Medulla oblongata (tissue), 1 donor: Measurements from ENCODE around the gene GPR35.

ENCODE experiments used
- DNase-seq: peaks from one replicate; pipeline ENCODE4 v3.0.0-alpha.2; 2015; ENCODE audit errors: extremely low spot score

Gene GPR35

GRCh38 chr2:240589375-240589774 lies 35.9 kb upstream of the GPR35 start:
- DNase-seq = no peak

- DNase-seq = no peak
Measured at GRCh38 chr2:240589850-240590525, 35.3 kb upstream of the GPR35 start.

GRCh38 chr2:240590681-240591111 lies 34.6 kb upstream of the GPR35 start:
- no peak for DNase-seq

- no peak for DNase-seq
Measured at GRCh38 chr2:240591226-240591625, 34.1 kb upstream of the GPR35 start.

DNA sequence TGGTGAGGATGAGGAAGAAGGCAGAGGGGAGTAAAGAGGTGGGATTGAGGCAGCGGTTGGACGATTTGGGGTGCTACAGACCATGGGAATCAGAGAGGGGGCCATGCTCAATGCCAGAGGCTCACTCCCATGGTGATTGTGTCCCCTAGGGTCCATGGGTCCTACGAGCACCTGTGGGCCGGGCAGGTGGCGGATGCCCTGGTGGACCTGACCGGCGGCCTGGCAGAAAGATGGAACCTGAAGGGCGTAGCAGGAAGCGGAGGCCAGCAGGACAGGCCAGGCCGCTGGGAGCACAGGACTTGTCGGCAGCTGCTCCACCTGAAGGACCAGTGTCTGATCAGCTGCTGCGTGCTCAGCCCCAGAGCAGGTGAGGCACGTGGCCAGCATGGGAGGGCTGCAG lies 33.5 kb upstream of the GPR35 start:
- DNase-seq = no peak

- no peak for DNase-seq
Measured at GRCh38 chr2:240593026-240593702, 32.1 kb upstream of the GPR35 start.

DNA sequence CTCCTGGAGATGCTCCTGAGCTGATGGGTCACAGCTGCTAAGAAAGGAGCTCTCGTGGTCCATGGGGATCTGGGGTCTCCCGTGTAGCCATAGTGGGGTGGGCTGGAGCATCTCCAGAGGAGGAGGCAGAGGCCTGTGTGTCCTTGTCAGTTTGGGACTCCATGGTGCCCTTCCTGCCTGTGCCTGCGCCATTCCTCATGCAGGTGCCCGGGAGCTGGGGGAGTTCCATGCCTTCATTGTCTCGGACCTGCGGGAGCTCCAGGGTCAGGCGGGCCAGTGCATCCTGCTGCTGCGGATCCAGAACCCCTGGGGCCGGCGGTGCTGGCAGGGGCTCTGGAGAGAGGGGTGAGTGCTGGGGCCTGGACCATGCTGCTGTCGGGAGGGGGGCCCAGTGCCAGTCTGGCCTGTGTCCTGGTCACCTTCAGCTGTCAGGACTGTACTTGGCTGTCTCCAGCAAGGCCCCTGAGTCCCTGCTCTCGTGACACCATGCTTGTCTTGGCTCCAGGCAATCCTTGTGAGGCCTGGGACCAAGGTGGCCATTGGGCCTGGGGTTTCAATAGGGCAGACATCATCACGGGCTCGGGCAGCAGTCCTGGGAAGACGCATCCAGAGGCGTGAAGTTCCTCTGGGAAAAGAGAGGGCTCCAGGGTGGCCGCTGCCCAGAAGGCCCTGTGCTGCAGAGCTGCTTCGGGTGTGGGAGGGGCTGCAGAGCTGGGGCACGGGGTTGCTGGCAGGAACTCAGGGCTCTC lies 31.4 kb upstream of the GPR35 start:
- no peak for DNase-seq

DNA sequence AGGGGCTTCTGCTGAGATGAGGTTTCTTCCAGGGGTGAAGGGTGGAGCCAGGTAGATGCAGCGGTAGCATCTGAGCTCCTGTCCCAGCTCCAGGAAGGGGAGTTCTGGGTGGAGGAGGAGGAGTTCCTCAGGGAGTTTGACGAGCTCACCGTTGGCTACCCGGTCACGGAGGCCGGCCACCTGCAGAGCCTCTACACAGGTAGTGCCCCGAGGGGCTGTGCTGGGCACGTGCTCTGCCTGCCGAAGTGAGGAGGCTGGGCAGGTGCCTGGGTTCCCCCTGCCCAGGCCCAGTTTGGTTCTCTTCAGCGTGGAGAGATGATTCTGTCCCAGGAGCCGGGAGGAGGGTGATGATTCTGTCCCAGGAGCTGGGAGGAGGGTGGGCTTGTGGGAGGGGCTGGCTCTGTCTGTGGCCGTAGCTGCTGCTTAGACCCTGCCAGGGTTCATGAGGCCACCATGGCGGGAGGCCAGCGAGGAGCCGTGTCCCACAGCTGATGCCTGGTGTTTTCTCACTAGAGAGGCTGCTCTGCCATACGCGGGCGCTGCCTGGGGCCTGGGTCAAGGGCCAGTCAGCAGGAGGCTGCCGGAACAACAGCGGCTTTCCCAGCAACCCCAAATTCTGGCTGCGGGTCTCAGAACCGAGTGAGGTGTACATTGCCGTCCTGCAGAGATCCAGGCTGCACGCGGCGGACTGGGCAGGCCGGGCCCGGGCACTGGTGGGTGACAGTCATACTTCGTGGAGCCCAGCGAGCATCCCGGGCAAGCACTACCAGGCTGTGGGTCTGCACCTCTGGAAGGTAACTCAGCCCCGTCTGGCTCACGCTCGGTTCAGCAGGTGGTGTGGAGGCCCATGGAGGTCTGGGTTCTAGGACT lies 30.5 kb upstream of the GPR35 start:
- no peak for DNase-seq

DNA sequence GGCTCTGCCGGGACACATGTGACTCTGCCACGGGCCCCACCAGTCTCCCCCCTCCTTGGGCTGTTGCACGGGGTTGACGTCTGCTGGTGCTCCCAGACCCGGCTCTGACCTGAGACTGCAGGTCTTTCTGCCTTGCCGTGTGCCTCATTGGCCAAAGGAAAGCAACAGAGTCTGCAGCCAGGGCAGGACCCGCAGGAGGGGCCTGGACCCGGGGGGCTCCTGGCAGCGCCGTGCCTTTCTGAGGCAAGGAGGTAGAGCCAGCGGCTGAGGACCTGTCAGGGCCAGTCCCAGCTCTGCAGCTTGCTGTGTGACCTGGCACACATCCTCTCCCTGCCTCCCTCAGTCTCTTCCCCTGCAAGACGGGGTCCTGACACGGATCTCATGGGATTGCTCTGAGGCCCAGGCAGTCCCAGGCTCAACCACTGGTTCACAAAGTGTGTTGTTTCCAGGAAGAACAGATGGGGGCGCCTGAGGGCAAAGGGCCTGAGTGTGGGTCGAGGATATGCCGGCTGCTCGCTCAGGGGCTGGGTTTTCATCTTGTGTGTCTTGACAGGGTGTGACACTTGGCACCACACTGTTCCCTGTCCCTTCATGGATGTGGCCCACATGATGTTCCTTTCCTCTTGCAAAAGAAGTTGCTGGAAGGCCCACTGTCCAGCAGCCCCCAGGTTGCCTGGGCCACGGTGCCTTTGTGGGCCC lies 29.8 kb upstream of the GPR35 start:
- no peak for DNase-seq

DNA sequence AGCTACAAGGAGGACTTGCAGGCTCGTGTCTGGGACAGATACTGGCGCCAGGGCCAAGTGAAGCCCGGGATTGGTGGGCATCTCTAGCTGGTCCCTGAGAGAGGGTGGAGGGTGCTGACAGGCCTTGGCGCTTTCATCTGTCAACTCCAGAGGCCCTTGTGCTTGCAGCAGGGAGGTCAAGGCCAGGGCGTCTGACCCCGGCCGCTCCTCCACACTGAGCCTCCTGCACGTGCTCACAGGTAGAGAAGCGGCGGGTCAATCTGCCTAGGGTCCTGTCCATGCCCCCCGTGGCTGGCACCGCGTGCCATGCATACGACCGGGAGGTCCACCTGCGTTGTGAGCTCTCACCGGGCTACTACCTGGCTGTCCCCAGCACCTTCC lies 29.2 kb upstream of the GPR35 start:
- DNase-seq = no peak

- DNase-seq = peak; percentile 84
Measured at GRCh38 chr2:240596491-240596931, 28.8 kb upstream of the GPR35 start.

- DNase-seq = no peak
Measured at GRCh38 chr2:240597054-240597418, 28.2 kb upstream of the GPR35 start.

GRCh38 chr2:240597419-240598181 lies 27.7 kb upstream of the GPR35 start:
- no peak for DNase-seq

DNA sequence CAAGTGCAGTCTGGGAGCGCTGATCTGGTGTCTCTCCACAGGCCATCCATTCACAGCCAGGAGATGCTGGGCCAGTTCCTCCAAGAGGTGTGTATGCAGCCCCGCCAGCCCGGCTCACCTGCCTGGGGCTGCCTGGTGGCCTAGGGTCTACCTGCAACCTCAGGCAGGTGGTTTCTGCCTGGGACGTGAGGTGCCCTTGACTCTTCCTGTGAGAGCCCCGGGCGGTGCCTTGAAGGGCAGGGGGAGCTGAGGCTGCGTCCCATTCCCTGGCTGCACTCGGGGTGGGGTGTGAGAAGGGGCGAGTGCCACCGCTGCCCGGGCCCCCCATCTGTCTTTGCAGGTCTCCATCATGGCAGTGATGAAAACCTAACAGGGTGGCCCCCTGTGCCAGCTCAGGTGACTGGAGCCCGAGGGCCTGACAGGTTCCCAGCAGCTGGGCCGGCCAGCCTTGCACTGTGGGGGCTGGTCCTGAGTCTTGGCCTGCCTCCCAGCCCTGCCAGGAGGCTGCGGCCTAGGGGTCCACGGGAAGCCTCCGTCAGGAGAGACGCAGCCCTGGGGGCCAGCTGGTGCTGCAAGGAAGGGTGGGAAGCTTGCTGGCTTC lies 26.9 kb upstream of the GPR35 start:
- no peak for DNase-seq

DNA sequence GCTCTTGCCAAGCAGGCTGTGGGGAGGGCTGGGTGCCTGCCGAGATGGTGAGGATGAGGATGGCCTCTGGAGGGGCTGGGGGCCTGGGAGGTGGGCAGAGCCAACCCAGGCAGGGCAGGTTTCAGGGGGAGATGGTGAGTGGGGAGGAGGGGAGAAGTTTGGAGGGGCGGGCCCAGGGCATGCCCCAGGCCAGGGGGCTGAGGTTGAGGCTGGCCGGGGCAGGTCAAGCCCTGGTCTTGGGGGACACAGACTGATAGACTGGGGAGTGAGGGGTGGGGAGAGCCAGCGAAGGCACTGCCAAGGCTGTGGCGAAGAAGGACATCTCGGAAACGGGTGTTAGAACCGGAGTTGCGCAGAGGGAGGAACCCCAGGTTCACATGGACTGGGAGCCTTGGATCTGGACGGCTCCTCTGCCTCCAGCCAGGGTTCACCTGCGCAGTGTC lies 26.1 kb upstream of the GPR35 start:
- no peak for DNase-seq

DNA sequence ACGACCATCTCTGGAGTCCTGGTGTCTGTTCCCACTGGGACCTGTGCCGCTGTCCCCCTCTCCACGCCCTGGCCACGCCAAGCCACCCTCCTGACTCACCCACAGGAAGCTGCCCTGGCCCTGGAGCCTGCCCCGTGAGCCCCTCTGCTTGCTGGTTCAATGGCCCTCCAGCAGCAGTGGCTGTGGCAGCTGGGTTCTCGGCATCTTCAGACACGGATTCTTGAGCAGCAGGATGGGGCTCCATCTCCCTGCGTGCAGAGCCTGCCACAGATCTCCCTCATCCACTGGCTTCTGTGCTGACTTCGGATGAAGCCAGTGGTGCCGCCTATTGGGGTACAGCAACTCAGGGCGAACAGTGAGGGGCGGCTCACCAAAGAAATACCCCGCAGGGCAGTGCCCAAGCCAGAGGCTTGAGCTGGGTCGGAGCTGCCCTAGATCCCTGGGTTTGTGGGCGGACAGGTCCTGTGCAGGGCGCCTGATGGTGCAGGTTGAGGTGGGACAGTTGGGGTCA lies 24.8 kb upstream of the GPR35 start:
- DNase-seq = no peak

GRCh38 chr2:240601061-240601830 lies 24.0 kb upstream of the GPR35 start:
- no peak for DNase-seq

GRCh38 chr2:240601831-240602160 lies 23.5 kb upstream of the GPR35 start:
- DNase-seq = no peak
